H1 (cell line): Measurements from ENCODE around the gene RMND5B. TPM values are rescaled to one million over a fixed set of nuclear protein-coding genes. Genes with fewer than 3 reads are reported as not detected.

ENCODE experiments used
- CTCF ChIA-PET: fragments of 300-600 bp; sonication (Branson Sonifier 250); formaldehyde crosslinking; loops from one replicate; lab custom pipeline; 2021; ENCODE audit not compliant: partially characterized antibody; lab: Charles Lee
- POLR2A ChIA-PET: fragments of 300-600 bp; sonication (Branson Sonifier 250); formaldehyde crosslinking; loops from one replicate; lab custom pipeline; 2021; ENCODE audit warnings: inconsistent platforms; ENCODE audit not compliant: partially characterized antibody; lab: Charles Lee
- DNase-seq, 2 experiments: peaks; one replicate each; pipeline versions ENCODE4 v3.0.0 to v3.0.0-alpha.2; 2010 to 2022; ENCODE audit warnings: low spot score in 2 of 2, low read depth in 1 of 2, mixed read lengths in 1 of 2
- FAIRE-seq: peaks from 2 replicates; lab custom pipeline; 2011; peaks lifted over from hg19 to GRCh38; lab: Jason Lieb, UNC
- H2AFZ ChIP-seq: 2 replicates; pipeline ENCODE4 v1.8.1; 2012; ENCODE audit warnings: low read length, inconsistent platforms
- H2AK5ac ChIP-seq: 2 replicates; pipeline ENCODE4 v1.6.1; 2013; ENCODE audit warnings: low read depth, low read length
- H2BK120ac ChIP-seq: replicated peaks from 2 replicates; pipeline ENCODE3; 2013; ENCODE audit warnings: low read depth, low read length, inconsistent platforms
- H2BK12ac ChIP-seq: 2 replicates; pipeline ENCODE4 v1.6.1; 2013; ENCODE audit warnings: low read depth, low read length
- H2BK15ac ChIP-seq: 2 replicates; pipeline ENCODE4 v1.6.1; 2013; ENCODE audit warnings: low read length
- H2BK20ac ChIP-seq: 2 replicates; pipeline ENCODE4 v1.6.1; 2013; ENCODE audit warnings: low read length
- H2BK5ac ChIP-seq: 2 replicates; pipeline ENCODE4 v1.6.1; 2013; ENCODE audit warnings: low read depth, low read length
- H3K14ac ChIP-seq: 2 replicates; pipeline ENCODE4 v1.6.1; 2013; ENCODE audit warnings: inconsistent platforms; ENCODE audit not compliant: insufficient read length
- H3K18ac ChIP-seq: 2 replicates; pipeline ENCODE4 v1.6.1; 2013; ENCODE audit warnings: low read length; ENCODE audit errors: extremely low read depth
- H3K23ac ChIP-seq: 2 replicates; pipeline ENCODE4 v1.6.1; 2013; ENCODE audit warnings: inconsistent platforms; ENCODE audit not compliant: insufficient read length
- H3K23me2 ChIP-seq: 2 replicates; pipeline ENCODE4 v1.6.1; 2013; ENCODE audit warnings: low read depth, low read length
- H3K27ac ChIP-seq: 2 replicates; pipeline ENCODE4 v1.6.1; 2011; ENCODE audit warnings: low read depth, low read length, inconsistent platforms
- H3K27me3 ChIP-seq, 4 experiments: replicated peaks in 1 of 4; 1 replicate in 1 of 4; 2 replicates in 3 of 4; pipeline versions ENCODE4 v1.6.1 to v1.8.1; 2011 to 2013; ENCODE audit warnings: low read length in 3 of 4, mild to moderate bottlenecking in 3 of 4, inconsistent platforms in 2 of 4, mixed read lengths in 2 of 4, moderate library complexity in 1 of 4; ENCODE audit not compliant: control insufficient read depth in 3 of 4, insufficient read depth in 3 of 4; ENCODE audit errors: extremely low read depth in 1 of 4
- H3K36me3 ChIP-seq, 4 experiments: 2 replicates each; pipeline versions ENCODE4 v1.6.1 to v1.8.1; 2011 to 2013; ENCODE audit warnings: mild to moderate bottlenecking in 4 of 4, low read length in 3 of 4, moderate library complexity in 2 of 4, control low read depth in 1 of 4, inconsistent platforms in 1 of 4; ENCODE audit not compliant: insufficient read depth in 4 of 4, control insufficient read depth in 2 of 4
- H3K4ac ChIP-seq: replicated peaks from 2 replicates; pipeline ENCODE3; 2013; ENCODE audit warnings: low read length, low read depth, mixed read lengths, inconsistent platforms; ENCODE audit not compliant: insufficient read length
- H3K4me1 ChIP-seq, 4 experiments: replicated peaks in 1 of 4; 1 replicate in 1 of 4; 2 replicates in 3 of 4; pipeline versions ENCODE4 v1.6.1 to v1.8.1; 2011 to 2013; ENCODE audit warnings: low read length in 3 of 4, inconsistent platforms in 2 of 4, mixed read lengths in 1 of 4; ENCODE audit not compliant: insufficient read depth in 4 of 4, control insufficient read depth in 3 of 4
- H3K4me2 ChIP-seq, 2 experiments: 2 replicates each; pipeline versions ENCODE4 v1.6.1 to v1.8.1; 2011 to 2013; ENCODE audit warnings: low read depth in 2 of 2, low read length in 2 of 2, control low read depth in 1 of 2, inconsistent platforms in 1 of 2, mild to moderate bottlenecking in 1 of 2; ENCODE audit not compliant: insufficient read depth in 1 of 2
- H3K4me3 ChIP-seq, 4 experiments: fragments of 200-600, 300-600 bp in 1 of 4; sonication (generic), shearing (Covaris generic), sonication (Bioruptor Twin) in 1 of 4; 2 replicates each; pipeline versions ENCODE4 v1.5.1 to v1.8.1; 2011 to 2016; ENCODE audit warnings: low read length in 4 of 4, low read depth in 3 of 4, control low read depth in 2 of 4, inconsistent platforms in 2 of 4, mild to moderate bottlenecking in 2 of 4, mixed read lengths in 1 of 4, moderate library complexity in 1 of 4; ENCODE audit not compliant: insufficient read depth in 2 of 4; ENCODE audit errors: extremely low read depth in 1 of 4
- H3K56ac ChIP-seq: replicated peaks from 2 replicates; pipeline ENCODE3; 2013; ENCODE audit warnings: low read depth, mild to moderate bottlenecking, mixed read lengths, low read length, inconsistent platforms; ENCODE audit not compliant: insufficient read length
- H3K79me1 ChIP-seq: 2 replicates; pipeline ENCODE4 v1.6.1; 2013; ENCODE audit warnings: low read depth, low read length, control low read depth
- H3K79me2 ChIP-seq, 2 experiments: 2 replicates each; pipeline versions ENCODE4 v1.6.1 to v1.8.1; 2012 to 2013; ENCODE audit warnings: low read length in 2 of 2, mild to moderate bottlenecking in 2 of 2, inconsistent platforms in 1 of 2; ENCODE audit not compliant: insufficient read depth in 2 of 2, control insufficient read depth in 1 of 2
- H3K9ac ChIP-seq, 4 experiments: replicated peaks in 1 of 4; 1 replicate in 1 of 4; 2 replicates in 3 of 4; pipeline versions ENCODE4 v1.6.1 to v1.8.1; 2011 to 2013; ENCODE audit warnings: low read depth in 3 of 4, low read length in 3 of 4, control low read depth in 2 of 4, mild to moderate bottlenecking in 2 of 4, moderate library complexity in 2 of 4, inconsistent platforms in 1 of 4; ENCODE audit errors: extremely low read depth in 1 of 4
- H3K9me3 ChIP-seq, 2 experiments: 2 replicates each; pipeline versions ENCODE4 v1.6.1 to v1.8.1; 2012 to 2013; ENCODE audit warnings: mild to moderate bottlenecking in 2 of 2, moderate library complexity in 2 of 2, control low read depth in 1 of 2, inconsistent platforms in 1 of 2, low read depth in 1 of 2, low read length in 1 of 2, mixed read lengths in 1 of 2; ENCODE audit not compliant: insufficient read depth in 2 of 2
- H4K20me1 ChIP-seq, 2 experiments: replicated peaks in 1 of 2; 2 replicates each; pipeline versions ENCODE3 to v1.8.1; 2011 to 2013; ENCODE audit warnings: inconsistent platforms in 2 of 2, low read length in 2 of 2, mild to moderate bottlenecking in 1 of 2; ENCODE audit not compliant: insufficient read depth in 2 of 2, control insufficient read depth in 1 of 2
- H4K5ac ChIP-seq: 2 replicates; pipeline ENCODE4 v1.6.1; 2013; ENCODE audit warnings: low read length, low read depth, mixed read lengths, inconsistent platforms; ENCODE audit not compliant: insufficient read length
- H4K8ac ChIP-seq: 2 replicates; pipeline ENCODE4 v1.8.0; 2013; ENCODE audit warnings: mild to moderate bottlenecking, moderate library complexity, low read length, inconsistent platforms; ENCODE audit not compliant: insufficient read depth; ENCODE audit errors: extremely low read depth
- H4K91ac ChIP-seq: replicated peaks from 2 replicates; pipeline ENCODE3; 2013; ENCODE audit warnings: low read length, mixed read lengths, inconsistent platforms; ENCODE audit not compliant: insufficient read length
- BCL11A ChIP-seq, 2 experiments: IDR thresholded peaks; one replicate each; pipeline ENCODE4 v1.6.1; 2011; ENCODE audit warnings: low read depth in 2 of 2, low read length in 2 of 2, mild to moderate bottlenecking in 2 of 2
- BRCA1 ChIP-seq: IDR thresholded peaks from 2 replicates; pipeline ENCODE4 v1.6.1; 2012; ENCODE audit warnings: low read depth, low read length, improper control_type of control experiment
- FOSL1 ChIP-seq: IDR thresholded peaks from 2 replicates; pipeline ENCODE4 v1.6.1; 2011; ENCODE audit warnings: mild to moderate bottlenecking, low read depth, low read length, moderate library complexity; ENCODE audit not compliant: insufficient read depth
- MAFK ChIP-seq: IDR thresholded peaks from 2 replicates; pipeline ENCODE4 v1.6.1; 2012; ENCODE audit warnings: low read depth, mild to moderate bottlenecking, improper control_type of control experiment, low read length
- TAF7 ChIP-seq: optimal IDR thresholded peaks from 2 replicates; pipeline ENCODE3; 2011; ENCODE audit warnings: low read depth, mild to moderate bottlenecking, inconsistent platforms, low read length, moderate library complexity, borderline replicate concordance
- TBP ChIP-seq: IDR thresholded peaks from 2 replicates; pipeline ENCODE4 v1.6.1; 2011; ENCODE audit warnings: low read depth, low read length, improper control_type of control experiment
- YY1 ChIP-seq: IDR thresholded peaks from 2 replicates; pipeline ENCODE4 v1.6.1; 2011; ENCODE audit warnings: low read depth, mild to moderate bottlenecking, low read length
- WGBS, 2 experiments: shearing (Covaris generic) in 1 of 2; methylation state at CpG; one replicate each; pipeline versions ENCODE4 v1.1.6 to v1.1.7; 2013 to 2015; ENCODE audit warnings: low lambda C conversion rate in 2 of 2, mixed read lengths in 2 of 2, inconsistent platforms in 1 of 2, low coverage in 1 of 2, missing lambda C conversion rate in 1 of 2; ENCODE audit not compliant: insufficient replicate concordance in 2 of 2, insufficient coverage in 1 of 2, insufficient read length in 1 of 2; ENCODE audit errors: extremely low coverage in 1 of 2, missing lambda C conversion rate in 1 of 2; 5-methylcytosine and 5-hydroxymethylcytosine counted together
- polyA plus RNA-seq, 7 experiments: library from polyadenylated mRNA; depleted of rRNA in 3 of 7; stranded (reverse) in 5 of 7; unstranded in 2 of 7; fragments of >200 nt in 5 of 7; fragments of 200-250 nt in 2 of 7; gene quantifications; 1 replicate in 5 of 7; 2 replicates in 1 of 7; 4 replicates in 1 of 7; pipeline versions ENCODE4 v1.2.1 to v1.2.3, GENCODE V29; 2011 to 2013; ENCODE audit warnings: missing spikeins in 2 of 7, mixed read lengths in 2 of 7
- total RNA-seq: library from RNA; stranded (reverse); fragmentation: NEBNext Ultra II Directional; extraction: Animal tissue kit (Norgen Biotek cat#: 25700); gene quantifications from 2 replicates; pipeline ENCODE4 v1.2.1, GENCODE V29; 2021
- TF ChIP-seq, protein P1 (sequence below), 3 experiments: IDR thresholded peaks; 1 replicate in 2 of 3; 2 replicates in 1 of 3; pipeline versions ENCODE4 v1.5.1 to v1.6.1; 2011; ENCODE audit warnings: low read length in 3 of 3, mild to moderate bottlenecking in 3 of 3, inconsistent platforms in 2 of 3, low read depth in 1 of 3, moderate library complexity in 1 of 3; ENCODE audit not compliant: insufficient read depth in 1 of 3; ENCODE audit errors: control extremely low read depth in 1 of 3

Gene RMND5B
- total and polyA plus RNA-seq, 2 of the 8 experiments (the other 6 are each of a cell fraction or from before 2014, with no cell fraction given) = 75.9 to 90.2 TPM

DNA sequence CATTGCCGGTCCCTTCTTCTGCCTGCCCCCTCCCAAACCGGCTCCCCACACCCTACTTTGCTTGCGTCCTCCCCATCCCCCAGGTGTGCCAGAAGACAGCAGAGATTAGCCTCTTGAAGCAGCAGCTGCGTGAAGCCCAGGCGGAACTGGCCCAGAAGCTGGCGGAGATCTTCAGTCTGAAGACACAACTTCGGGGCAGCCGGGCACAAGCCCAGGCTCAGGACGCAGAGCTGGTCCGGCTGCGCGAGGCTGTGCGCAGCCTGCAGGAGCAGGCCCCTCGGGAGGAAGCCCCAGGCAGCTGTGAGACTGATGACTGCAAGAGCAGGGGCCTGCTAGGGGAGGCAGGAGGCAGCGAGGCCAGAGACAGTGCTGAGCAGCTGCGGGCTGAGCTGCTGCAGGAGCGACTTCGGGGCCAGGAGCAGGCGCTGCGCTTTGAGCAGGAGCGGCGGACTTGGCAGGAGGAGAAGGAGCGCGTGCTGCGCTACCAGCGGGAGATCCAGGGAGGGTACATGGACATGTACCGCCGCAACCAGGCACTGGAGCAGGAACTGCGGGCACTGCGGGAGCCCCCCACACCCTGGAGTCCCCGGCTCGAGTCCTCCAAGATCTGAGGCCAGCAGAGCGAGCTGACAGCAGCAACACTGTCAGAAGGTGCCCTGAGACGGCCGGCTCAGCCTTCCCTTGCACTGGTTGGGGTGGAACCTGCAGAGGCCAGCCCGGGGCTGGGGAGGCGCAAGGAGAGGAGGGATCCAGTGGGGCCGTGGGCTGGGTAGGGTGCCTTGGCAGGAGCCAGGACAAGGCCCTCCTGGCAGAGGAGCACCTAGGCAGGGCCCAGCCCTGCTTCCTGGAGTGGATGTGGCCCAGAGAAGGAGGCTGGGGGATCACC lies 9.2 kb upstream of the RMND5B start:
- H2BK15ac ChIP-seq = no peak overlapping the region
- H3K9me3 ChIP-seq = no peaks in the 10 kb centered on the region
- DNase-seq (no peak), FAIRE-seq (no peak)
- H3K4me1 ChIP-seq = peaks cover 11 to 57% (median 34%) of the 10 kb centered on the region in 4 experiments
- no peak overlapping the region for H3K23ac ChIP-seq
- CTCF ChIA-PET = interaction anchor here (0.9 to 12.9 kb wide), 19 partner anchors 8 to 609 kb away, joined by 3 to 189 read pairs (median 6); partner anchors contain the start of genes NHP2, RMND5B and ZNF354A
- POLR2A ChIA-PET = interaction anchor here (1.0 to 40.7 kb wide), 7 partner anchors 5 to 86 kb away, joined by 3 to 1250 read pairs (median 5); partner anchors contain the start of genes HNRNPAB, N4BP3, NHP2 and RMND5B
- peak overlapping the region; percentile 32 for H3K4ac ChIP-seq
- no peaks in the 10 kb centered on the region for H3K27me3 ChIP-seq
- H4K8ac ChIP-seq = no peak overlapping the region; the same call in 1 of the 2 replicates
- H3K4me2 ChIP-seq = no peak overlapping the region
- H2AK5ac ChIP-seq = no peak overlapping the region; the same call in 1 of the 2 replicates
- H4K91ac ChIP-seq = no peak overlapping the region
- H3K18ac ChIP-seq = no peak overlapping the region; the same call in 1 of the 2 replicates
- H3K4me3 ChIP-seq = no peak overlapping the region
- no peak overlapping the region for H2BK12ac ChIP-seq
- no peak overlapping the region for H3K9ac ChIP-seq
- H3K27ac ChIP-seq = peak overlapping the region; percentile 65; the same call in 1 of the 2 replicates
- H3K36me3 ChIP-seq = peaks cover 9 to 29% (median 20%) of the 10 kb centered on the region in 4 experiments; a peak in 7 of 8 replicates
- H2BK5ac ChIP-seq = peak overlapping the region; percentile 96
- peaks cover 8 to 48% of the 10 kb centered on the region in 2 experiments; a peak in 3 of 4 replicates for H3K79me2 ChIP-seq
- H4K5ac ChIP-seq = no peak overlapping the region
- no peaks in the 10 kb centered on the region for H3K23me2 ChIP-seq
- H3K79me1 ChIP-seq = peaks cover 19% of the 10 kb centered on the region
- H3K14ac ChIP-seq = no peak overlapping the region
- no peak overlapping the region for H2AFZ ChIP-seq
- no peak overlapping the region for H2BK120ac ChIP-seq
- 93% methylated on average over 34 of the region's 38 CpGs; no CpG with 5 or more reads in 1 of the 2 experiments for WGBS, 2 experiments
- H4K20me1 ChIP-seq = peaks cover 7 to 14% of the 10 kb centered on the region in 2 experiments
- H2BK20ac ChIP-seq = no peak overlapping the region
- H3K56ac ChIP-seq = no peak overlapping the region
- TF ChIP-seq MAFK (no peak), TAF7 (no peak), TBP (no peak), YY1 (no peak), FOSL1 (no peak), BRCA1 (no peak), BCL11A (IDR thresholded peaks at IDR 0.05; ENCODE audit: low read depth in 2 of 2, low read length in 2 of 2) (no peak)
- TF ChIP-seq, protein P1, sequence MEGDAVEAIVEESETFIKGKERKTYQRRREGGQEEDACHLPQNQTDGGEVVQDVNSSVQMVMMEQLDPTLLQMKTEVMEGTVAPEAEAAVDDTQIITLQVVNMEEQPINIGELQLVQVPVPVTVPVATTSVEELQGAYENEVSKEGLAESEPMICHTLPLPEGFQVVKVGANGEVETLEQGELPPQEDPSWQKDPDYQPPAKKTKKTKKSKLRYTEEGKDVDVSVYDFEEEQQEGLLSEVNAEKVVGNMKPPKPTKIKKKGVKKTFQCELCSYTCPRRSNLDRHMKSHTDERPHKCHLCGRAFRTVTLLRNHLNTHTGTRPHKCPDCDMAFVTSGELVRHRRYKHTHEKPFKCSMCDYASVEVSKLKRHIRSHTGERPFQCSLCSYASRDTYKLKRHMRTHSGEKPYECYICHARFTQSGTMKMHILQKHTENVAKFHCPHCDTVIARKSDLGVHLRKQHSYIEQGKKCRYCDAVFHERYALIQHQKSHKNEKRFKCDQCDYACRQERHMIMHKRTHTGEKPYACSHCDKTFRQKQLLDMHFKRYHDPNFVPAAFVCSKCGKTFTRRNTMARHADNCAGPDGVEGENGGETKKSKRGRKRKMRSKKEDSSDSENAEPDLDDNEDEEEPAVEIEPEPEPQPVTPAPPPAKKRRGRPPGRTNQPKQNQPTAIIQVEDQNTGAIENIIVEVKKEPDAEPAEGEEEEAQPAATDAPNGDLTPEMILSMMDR (IDR thresholded peaks at IDR 0.05; ENCODE audit: control extremely low read depth in 1 of 3, insufficient read depth in 1 of 3, low read depth in 1 of 3, low read length in 3 of 3) = no peak
